Pancreas (tissue), 10 donors: Measurements from ENCODE around the gene ATXN1L. TPM values are rescaled to one million over a fixed set of nuclear protein-coding genes. Genes with fewer than 3 reads are reported as not detected.

Experiments
- ATAC-seq, 4 donors: fragments of 200-7000 bp; cut with Tn5 transposase; one replicate each; pipeline versions ENCODE4 v1.8.0 to v1.9.1; 2020; ENCODE audit warnings: mild to moderate bottlenecking in 4 of 4, moderate library complexity in 4 of 4
- DNase-seq, 6 donors: peaks; one replicate each; pipeline ENCODE4 v3.0.0-alpha.2; 2020
- FAIRE-seq: peaks from 2 replicates; lab custom pipeline; 2012; peaks lifted over from hg19 to GRCh38; lab: Jason Lieb, UNC
- H3K27ac ChIP-seq, 4 donors: fragments of 200-600 bp; sonication (generic); 1 replicate in 3 of 4; 2 replicates in 1 of 4; pipeline versions ENCODE4 v1.5.0 to v1.8.0; 2020
- H3K27me3 ChIP-seq, 4 donors: fragments of 200-600 bp; one replicate each; pipeline ENCODE4 v1.8.0; 2021
- H3K36me3 ChIP-seq, 3 donors: fragments of 200-600 bp; sonication (generic) in 1 of 3; one replicate each; pipeline versions ENCODE4 v1.5.0 to v1.8.0; 2020 to 2021
- H3K4me1 ChIP-seq, 3 donors: fragments of 200-600 bp; one replicate each; pipeline ENCODE4 v1.8.0; 2021
- H3K4me3 ChIP-seq, 4 donors: fragments of 200-600 bp; sonication (generic) in 2 of 4; one replicate each; pipeline versions ENCODE4 v1.5.0 to v1.8.0; 2020 to 2021
- H3K9me3 ChIP-seq, 4 donors: fragments of 200-600 bp; one replicate each; pipeline ENCODE4 v1.8.0; 2021
- WGBS, 2 donors: extraction: QIAGEN DNeasy Blood & Tissue Kit; methylation state at CpG; one replicate each; pipeline ENCODE4 v1.1.7; 2013; 5-methylcytosine and 5-hydroxymethylcytosine counted together
- intact Hi-C, 3 donors: fragments of 100-400 bp; cut with DNase I; formaldehyde crosslinking; loops; one replicate each; pipeline versions ENCODE4 v1.11.1 to v1.14.2; 2022
- polyA plus RNA-seq, 2 donors: library from polyadenylated mRNA; stranded (reverse); fragments of 200-250 nt; gene quantifications; one replicate each; pipeline ENCODE4 v1.2.3, GENCODE V29; 2013
- total RNA-seq, 6 donors: library from RNA; stranded (reverse); fragmentation: NEBNext Ultra II Directional in 4 of 6; extraction: Animal tissue kit (Norgen Biotek cat#: 25700) in 4 of 6; gene quantifications; one replicate each; pipeline versions ENCODE4 v1.2.1 to v1.2.4, GENCODE V29; 2021 to 2023
- TF ChIP-seq, protein P1 (sequence below), 4 donors: fragments of 200-600 bp; sonication (generic) in 3 of 4; IDR thresholded peaks; one replicate each; pipeline versions ENCODE4 v1.5.0 to v1.8.0; 2021; ENCODE audit warnings: antibody characterized with exemption in 4 of 4
- donor health status: healthy with polysubstance abuse.
- donor health status: DM: no; HTN: no; CAD: no; lungs with moderate emphysema.
- donor health status: DM: no; HTN: no; CAD: no.
- donor health status: control.
- donor health status: control.
- donor health status: Bipolar disorder and iron deficiency.
- donor health status: DM: yes; HTN: yes; CAD: no.
- donor health status: DM: no; HTN: no; CAD: no.
- donor health status: DM: no; HTN: no; CAD: no.
- donor health status: DM: yes; HTN: yes; CAD: no.

Gene ATXN1L
- total and polyA plus RNA-seq, 8 donors, result 5.5 to 17.4 (median 11.6) TPM

DNA sequence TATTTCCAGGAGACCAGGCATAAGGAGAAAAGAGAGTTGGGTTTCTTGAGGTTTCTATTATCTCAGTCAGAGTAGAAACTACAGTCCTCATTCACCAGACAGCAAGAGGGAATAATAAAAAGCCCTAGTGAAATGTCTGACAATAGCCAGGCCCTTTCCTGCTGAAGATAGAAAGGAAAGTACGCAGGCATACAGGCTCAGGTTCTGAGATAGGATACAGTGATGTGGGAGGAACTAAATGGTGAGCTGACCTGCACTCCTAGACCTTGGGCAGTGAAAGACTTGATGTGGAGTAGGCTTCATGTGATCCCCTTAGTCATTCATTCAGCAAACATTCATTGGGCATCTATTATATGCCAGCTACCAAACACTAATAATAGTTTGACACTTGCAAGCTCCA lies 23.3 kb downstream of the ATXN1L start:
- DNase-seq, result no peak
- no peak for ATAC-seq
- no peak for FAIRE-seq
- H3K36me3 ChIP-seq, result no peaks in the 10 kb centered on the region
- H3K4me3 ChIP-seq, result no peak overlapping the region
- 86 to 98% methylated on average over 1 of the region's 1 CpG for WGBS, 2 donors
- H3K27me3 ChIP-seq, result no peaks in the 10 kb centered on the region
- no peaks in the 10 kb centered on the region for H3K4me1 ChIP-seq
- intact Hi-C loops, result no loop called here
- no peak overlapping the region for H3K27ac ChIP-seq
- TF ChIP-seq, protein P1, sequence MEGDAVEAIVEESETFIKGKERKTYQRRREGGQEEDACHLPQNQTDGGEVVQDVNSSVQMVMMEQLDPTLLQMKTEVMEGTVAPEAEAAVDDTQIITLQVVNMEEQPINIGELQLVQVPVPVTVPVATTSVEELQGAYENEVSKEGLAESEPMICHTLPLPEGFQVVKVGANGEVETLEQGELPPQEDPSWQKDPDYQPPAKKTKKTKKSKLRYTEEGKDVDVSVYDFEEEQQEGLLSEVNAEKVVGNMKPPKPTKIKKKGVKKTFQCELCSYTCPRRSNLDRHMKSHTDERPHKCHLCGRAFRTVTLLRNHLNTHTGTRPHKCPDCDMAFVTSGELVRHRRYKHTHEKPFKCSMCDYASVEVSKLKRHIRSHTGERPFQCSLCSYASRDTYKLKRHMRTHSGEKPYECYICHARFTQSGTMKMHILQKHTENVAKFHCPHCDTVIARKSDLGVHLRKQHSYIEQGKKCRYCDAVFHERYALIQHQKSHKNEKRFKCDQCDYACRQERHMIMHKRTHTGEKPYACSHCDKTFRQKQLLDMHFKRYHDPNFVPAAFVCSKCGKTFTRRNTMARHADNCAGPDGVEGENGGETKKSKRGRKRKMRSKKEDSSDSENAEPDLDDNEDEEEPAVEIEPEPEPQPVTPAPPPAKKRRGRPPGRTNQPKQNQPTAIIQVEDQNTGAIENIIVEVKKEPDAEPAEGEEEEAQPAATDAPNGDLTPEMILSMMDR (IDR thresholded peaks at IDR 0.05), result no peak
- no peaks in the 10 kb centered on the region for H3K9me3 ChIP-seq

GRCh38 chr16:71870818-71871217 lies 25.0 kb downstream of the ATXN1L start:
- no peaks in the 10 kb centered on the region for H3K36me3 ChIP-seq

GRCh38 chr16:71873199-71873598 lies 27.4 kb downstream of the ATXN1L start:
- Histone ChIP-seq H3K9me3 (no peaks in the 10 kb centered on the region), H3K27ac (no peak overlapping the region), H3K27me3 (no peaks in the 10 kb centered on the region), H3K36me3 (no peaks in the 10 kb centered on the region), H3K4me3 (no peak overlapping the region), H3K4me1 (no peaks in the 10 kb centered on the region)
- 87 to 90% methylated on average over 4 of the region's 4 CpGs for WGBS, 2 donors
- ATAC-seq (no peak), DNase-seq (no peak), FAIRE-seq (no peak)
- intact Hi-C loops, result no loop called here
- TF ChIP-seq, protein P1 (IDR thresholded peaks at IDR 0.05), result no peak

More at GRCh38 chr16:71870818-71871217, 25.0 kb downstream of the ATXN1L start:
- FAIRE-seq (no peak), DNase-seq (no peak), ATAC-seq (no peak)
- intact Hi-C loops, result no loop called here
- 90 to 99% methylated on average over 2 of the region's 2 CpGs for WGBS, 2 donors
- H3K4me3 ChIP-seq, result no peak overlapping the region
- TF ChIP-seq, protein P1 (IDR thresholded peaks at IDR 0.05), result no peak
- H3K9me3 ChIP-seq, result no peaks in the 10 kb centered on the region
- no peaks in the 10 kb centered on the region for H3K27me3 ChIP-seq
- H3K27ac ChIP-seq, result no peak overlapping the region
- H3K4me1 ChIP-seq, result no peaks in the 10 kb centered on the region

DNA sequence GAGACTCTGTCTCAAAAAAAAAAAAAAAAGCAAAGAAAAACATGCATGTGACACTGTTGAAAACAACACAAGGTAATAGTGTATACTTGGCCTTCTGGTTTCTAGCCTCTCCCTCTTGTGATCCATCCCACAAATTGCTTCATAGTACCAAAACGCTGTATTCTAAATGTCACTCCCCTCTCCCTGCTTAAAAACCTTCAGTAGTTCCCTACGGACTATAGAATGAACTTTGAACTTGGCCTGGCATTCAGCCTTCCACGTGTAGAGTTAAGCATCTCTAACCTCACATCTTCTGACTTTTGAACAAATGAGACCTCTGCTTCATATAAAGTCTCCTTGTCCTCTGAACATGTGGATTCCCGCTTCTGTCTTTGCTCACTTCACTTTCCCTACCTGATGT lies 33.1 kb downstream of the ATXN1L start:
- intact Hi-C loops, result no loop called here
- FAIRE-seq, result no peak
- no peak overlapping the region for H3K27ac ChIP-seq
- ATAC-seq, result no peak
- H3K4me1 ChIP-seq, result peaks cover 0 to 8% (median 0%) of the 10 kb centered on the region in 3 donors
- no peak for DNase-seq
- H3K9me3 ChIP-seq, result no peaks in the 10 kb centered on the region
- H3K27me3 ChIP-seq, result no peaks in the 10 kb centered on the region
- H3K4me3 ChIP-seq, result no peak overlapping the region
- WGBS, 2 donors, result 51 to 59% methylated on average over 4 of the region's 4 CpGs
- TF ChIP-seq, protein P1 (IDR thresholded peaks at IDR 0.05), result no peak
- H3K36me3 ChIP-seq, result peaks cover 0 to 10% (median 0%) of the 10 kb centered on the region in 3 donors

DNA sequence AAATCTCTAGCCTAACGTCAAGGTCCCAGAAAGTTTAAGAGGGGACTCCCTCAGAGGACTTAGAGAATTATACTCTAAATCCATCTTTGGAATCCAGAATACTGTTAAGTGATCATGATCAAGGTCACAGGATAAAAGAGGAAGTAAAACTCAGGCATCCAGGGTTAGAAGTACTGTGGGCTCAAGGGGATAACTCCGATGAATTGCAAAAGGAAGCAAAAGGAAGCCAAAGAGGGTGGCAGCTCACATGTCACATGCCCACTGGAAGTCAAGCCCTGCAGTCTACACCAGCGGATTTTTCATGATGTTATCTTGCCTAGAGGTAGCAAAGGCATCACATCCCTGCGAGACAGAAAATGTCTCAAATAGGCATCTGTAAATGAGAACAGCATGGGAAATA lies 34.4 kb downstream of the ATXN1L start:
- intact Hi-C loops, result no loop called here
- TF ChIP-seq, protein P1 (IDR thresholded peaks at IDR 0.05), result no peak
- Histone ChIP-seq H3K36me3 (peaks cover 0 to 10% (median 0%) of the 10 kb centered on the region in 3 donors), H3K4me1 (peaks cover 0 to 10% (median 0%) of the 10 kb centered on the region in 3 donors), H3K27ac (no peak overlapping the region), H3K27me3 (no peaks in the 10 kb centered on the region), H3K4me3 (no peak overlapping the region), H3K9me3 (no peaks in the 10 kb centered on the region)
- 82 to 91% methylated on average over 4 of the region's 4 CpGs for WGBS, 2 donors
- FAIRE-seq, result no peak
- DNase-seq, result no peak
- no peak for ATAC-seq
